IMR-90 (cell line): ENCODE data around the gene CDCP2. TPM values are rescaled to one million over a fixed set of nuclear protein-coding genes. Genes with fewer than 3 reads are reported as not detected.

Source experiments
- ATAC-seq: fragments of 200-7000 bp; cut with Tn5 transposase; 2 replicates; pipeline ENCODE4 v1.9.1; 2020; ENCODE audit warnings: low read depth, mild to moderate bottlenecking, moderate library complexity
- BruUV-seq: library from RNA; stranded (reverse); fragments of 400-500 nt; replicated peaks from 2 replicates; lab custom pipeline; 2021; lab: Mats Ljungman, UMichigan
- CTCF ChIA-PET: fragments of 300-600 bp; formaldehyde crosslinking; extraction: SDS; loops from one replicate; lab custom pipeline; 2021; ENCODE audit warnings: antibody characterized with exemption; lab: Yijun Ruan, JAX
- POLR2A ChIA-PET: fragments of 300-600 bp; sonication (Branson Sonifier 250); formaldehyde crosslinking; loops from one replicate; lab custom pipeline; 2022; ENCODE audit warnings: antibody characterized with exemption; ENCODE audit not compliant: unreplicated experiment; lab: Charles Lee
- DNase-seq: peaks from one replicate; pipeline ENCODE4 v3.0.0; 2013
- H2AFZ ChIP-seq: replicated peaks from 2 replicates; pipeline ENCODE3; 2013; ENCODE audit warnings: low read length, mild to moderate bottlenecking; ENCODE audit not compliant: poor library complexity
- H2AK5ac ChIP-seq: 2 replicates; pipeline ENCODE4 v1.6.1; 2013; ENCODE audit warnings: low read depth, low read length, inconsistent platforms
- H2AK9ac ChIP-seq: replicated peaks from 2 replicates; pipeline ENCODE3; 2013; ENCODE audit warnings: mild to moderate bottlenecking, low read depth, low read length, moderate library complexity; ENCODE audit not compliant: poor library complexity
- H2BK120ac ChIP-seq: 2 replicates; pipeline ENCODE4 v1.6.1; 2013; ENCODE audit warnings: low read depth, low read length, inconsistent platforms
- H2BK15ac ChIP-seq: 3 replicates; pipeline ENCODE4 v1.6.1; 2013; ENCODE audit warnings: low read depth, low read length, inconsistent platforms
- H2BK20ac ChIP-seq: 2 replicates; pipeline ENCODE4 v1.6.1; 2013; ENCODE audit warnings: low read depth, mild to moderate bottlenecking, inconsistent platforms, low read length, moderate library complexity
- H2BK5ac ChIP-seq: 2 replicates; pipeline ENCODE4 v1.6.1; 2013; ENCODE audit warnings: mild to moderate bottlenecking, low read depth, low read length, inconsistent platforms; ENCODE audit not compliant: poor library complexity, severe bottlenecking
- H3K14ac ChIP-seq: replicated peaks from 2 replicates; pipeline ENCODE4 v1.6.1; 2013; ENCODE audit warnings: low read depth, low read length, inconsistent platforms
- H3K18ac ChIP-seq: 2 replicates; pipeline ENCODE4 v1.6.1; 2013; ENCODE audit warnings: low read depth, low read length, control low read depth
- H3K23ac ChIP-seq: 2 replicates; pipeline ENCODE4 v1.6.1; 2013; ENCODE audit warnings: low read depth, low read length, inconsistent platforms
- H3K27ac ChIP-seq: 2 replicates; pipeline ENCODE4 v1.5.1; 2013; ENCODE audit warnings: mild to moderate bottlenecking, control low read depth, low read length; ENCODE audit not compliant: insufficient read depth
- H3K27me3 ChIP-seq: 2 replicates; pipeline ENCODE4 v1.6.1; 2013; ENCODE audit warnings: low read length; ENCODE audit not compliant: control insufficient read depth, insufficient read depth
- H3K36me3 ChIP-seq: 2 replicates; pipeline ENCODE4 v1.6.1; 2013; ENCODE audit warnings: low read length, mixed read lengths; ENCODE audit not compliant: control insufficient read depth, insufficient read depth
- H3K4ac ChIP-seq: 2 replicates; pipeline ENCODE4 v1.6.1; 2013; ENCODE audit warnings: low read depth, low read length, inconsistent platforms
- H3K4me1 ChIP-seq: 2 replicates; pipeline ENCODE4 v1.6.1; 2013; ENCODE audit warnings: low read length, mixed read lengths; ENCODE audit not compliant: control insufficient read depth, insufficient read depth
- H3K4me2 ChIP-seq: 2 replicates; pipeline ENCODE4 v1.6.1; 2013; ENCODE audit warnings: low read depth, mild to moderate bottlenecking, control low read depth, low read length, moderate library complexity
- H3K4me3 ChIP-seq: 2 replicates; pipeline ENCODE4 v1.5.1; 2013; ENCODE audit warnings: low read depth, mild to moderate bottlenecking, control low read depth, low read length, moderate library complexity; ENCODE audit not compliant: insufficient read depth
- H3K56ac ChIP-seq: 2 replicates; pipeline ENCODE4 v1.6.1; 2013; ENCODE audit warnings: low read length, inconsistent platforms; ENCODE audit not compliant: insufficient read depth; ENCODE audit errors: extremely low read depth
- H3K79me1 ChIP-seq, 2 experiments: 2 replicates each; pipeline ENCODE4 v1.6.1; 2013; ENCODE audit warnings: low read length in 2 of 2, inconsistent platforms in 1 of 2, low read depth in 1 of 2
- H3K9ac ChIP-seq: 2 replicates; pipeline ENCODE4 v1.6.1; 2013; ENCODE audit warnings: low read depth, low read length, control low read depth
- H3K9me1 ChIP-seq: 2 replicates; pipeline ENCODE4 v1.6.1; 2013; ENCODE audit warnings: low read length, inconsistent platforms; ENCODE audit not compliant: insufficient read depth
- H3K9me3 ChIP-seq: 2 replicates; pipeline ENCODE4 v1.6.1; 2013; ENCODE audit warnings: low read length; ENCODE audit not compliant: control insufficient read depth, insufficient read depth
- H4K20me1 ChIP-seq: 2 replicates; pipeline ENCODE4 v1.6.1; 2013; ENCODE audit warnings: low read length, inconsistent platforms; ENCODE audit not compliant: insufficient read depth
- H4K5ac ChIP-seq: 2 replicates; pipeline ENCODE4 v1.6.1; 2013; ENCODE audit warnings: mild to moderate bottlenecking, low read depth, low read length, control low read depth
- H4K8ac ChIP-seq, 2 experiments: 2 replicates each; pipeline ENCODE4 v1.6.1; 2013; ENCODE audit warnings: low read depth in 2 of 2, low read length in 2 of 2, control low read depth in 1 of 2, inconsistent platforms in 1 of 2
- H4K91ac ChIP-seq: 2 replicates; pipeline ENCODE4 v1.6.1; 2013; ENCODE audit warnings: low read depth, low read length, inconsistent platforms; ENCODE audit not compliant: insufficient read depth
- CEBPB ChIP-seq: IDR thresholded peaks from 2 replicates; pipeline ENCODE4 v1.6.1; 2012; ENCODE audit warnings: low read depth, low read length, improper control_type of control experiment
- CHD1 ChIP-seq: IDR thresholded peaks from 2 replicates; pipeline ENCODE4 v1.6.1; 2012; ENCODE audit warnings: low read depth, low read length, improper control_type of control experiment
- CTCF ChIP-seq: conservative IDR thresholded peaks from 2 replicates; pipeline ENCODE4 v1.5.1; 2012; ENCODE audit warnings: mild to moderate bottlenecking, low read depth, low read length, improper control_type of control experiment
- FOS ChIP-seq: fragments of 150-350 bp; IDR thresholded peaks from 2 replicates; pipeline ENCODE4 v1.6.1; 2016; ENCODE audit warnings: low read depth, low read length
- MAFK ChIP-seq: IDR thresholded peaks from 2 replicates; pipeline ENCODE4 v1.6.1; 2012; ENCODE audit warnings: low read depth, low read length, improper control_type of control experiment
- MAZ ChIP-seq: IDR thresholded peaks from 2 replicates; pipeline ENCODE4 v1.6.1; 2012; ENCODE audit warnings: low read depth, mild to moderate bottlenecking, low read length, improper control_type of control experiment, moderate library complexity, borderline replicate concordance
- MXI1 ChIP-seq: IDR thresholded peaks from 2 replicates; pipeline ENCODE4 v1.6.1; 2012; ENCODE audit warnings: low read depth, mild to moderate bottlenecking, low read length, moderate library complexity, borderline replicate concordance
- NFE2L2 ChIP-seq: fragments of 150-350 bp; IDR thresholded peaks from 2 replicates; pipeline ENCODE4 v1.6.1; 2016; ENCODE audit warnings: low read depth, mild to moderate bottlenecking, low read length
- POLR2A ChIP-seq: IDR thresholded peaks from 2 replicates; pipeline ENCODE4 v1.6.1; 2012; ENCODE audit warnings: mild to moderate bottlenecking, low read depth, low read length
- RAD21 ChIP-seq: IDR thresholded peaks from 2 replicates; pipeline ENCODE4 v1.6.1; 2012; ENCODE audit warnings: low read length, improper control_type of control experiment
- RCOR1 ChIP-seq: IDR thresholded peaks from 2 replicates; pipeline ENCODE4 v1.6.1; 2012; ENCODE audit warnings: mild to moderate bottlenecking, low read length, improper control_type of control experiment; ENCODE audit not compliant: insufficient replicate concordance
- RFX5 ChIP-seq: IDR thresholded peaks from 2 replicates; pipeline ENCODE4 v1.8.0; 2012; ENCODE audit warnings: low read depth, mild to moderate bottlenecking, low read length, moderate library complexity
- SMC3 ChIP-seq: fragments of 150-350 bp; IDR thresholded peaks from 2 replicates; pipeline ENCODE4 v1.6.1; 2016; ENCODE audit warnings: low read depth, mild to moderate bottlenecking, antibody characterized with exemption, low read length, moderate library complexity
- USF2 ChIP-seq: fragments of 150-350 bp; IDR thresholded peaks from 2 replicates; pipeline ENCODE4 v1.6.1; 2017; ENCODE audit warnings: mild to moderate bottlenecking, antibody characterized with exemption, low read length, low read depth
- WGBS, 2 experiments: methylation state at CpG; one replicate each; pipeline versions ENCODE4 v1.1.5 to v1.1.7; 2013; ENCODE audit warnings: missing lambda C conversion rate in 2 of 2; ENCODE audit not compliant: insufficient read length in 1 of 2; ENCODE audit errors: extremely low coverage in 2 of 2; 5-methylcytosine and 5-hydroxymethylcytosine counted together
- dilution Hi-C: fragments of 300-500 bp; cut with HindIII; formaldehyde crosslinking; loops from one replicate; pipeline ENCODE4 v1.14.3; 2018; ENCODE audit warnings: low sequenced_read_pairs; ENCODE audit not compliant: unreplicated experiment
- in situ Hi-C: fragments of 300-500 bp; cut with MboI; formaldehyde crosslinking; loops from 3 replicates; pipeline ENCODE4 v1.14.3; 2019; ENCODE audit warnings: low sequenced_read_pairs, inconsistent platforms, mixed read lengths
- intact Hi-C: fragments of 100-400 bp; cut with micrococcal nuclease; formaldehyde crosslinking; loops from 2 replicates; pipeline ENCODE4 v1.10.0; 2022
- polyA plus RNA-seq, 3 experiments: library from polyadenylated mRNA; depleted of rRNA; stranded (reverse); fragments of >200 nt; gene quantifications; 2 replicates each; pipeline ENCODE4 v1.2.3, GENCODE V29; 2012; ENCODE audit warnings: low replicate concordance in 1 of 3
- total RNA-seq: library from RNA; depleted of rRNA; stranded (reverse); fragments of >200 nt; gene quantifications from 2 replicates; pipeline ENCODE4 v1.2.3, GENCODE V29; 2012
- TF ChIP-seq, protein P1 (sequence below): fragments of 150-350 bp; IDR thresholded peaks from 2 replicates; pipeline ENCODE4 v1.6.1; 2016; ENCODE audit warnings: low read depth, mild to moderate bottlenecking, low read length, moderate library complexity, borderline replicate concordance

CDCP2 gene
- total and polyA plus RNA-seq, 2 of the 4 experiments (the other 2 are of a cell fraction), result not detected

- CTCF ChIA-PET, result interaction anchor here (0.7 to 1.4 kb wide), 2 partner anchors 14 to 776 kb away, joined by 3 read pairs; no protein-coding TSS in a partner anchor
- TF ChIP-seq RAD21, result no peak
- TF ChIP-seq MAZ, result no peak
- no peak for TF ChIP-seq CHD1
- no peak for TF ChIP-seq CTCF
- no peak for TF ChIP-seq CEBPB
- no peak for TF ChIP-seq POLR2A
- TF ChIP-seq USF2, result no peak
- TF ChIP-seq RFX5, result no peak
- TF ChIP-seq FOS, result no peak
- no peak for TF ChIP-seq MAFK
- no peak for TF ChIP-seq SMC3
- TF ChIP-seq RCOR1, result no peak
- TF ChIP-seq NFE2L2, result no peak
- TF ChIP-seq MXI1, result no peak
- TF ChIP-seq, protein P1, sequence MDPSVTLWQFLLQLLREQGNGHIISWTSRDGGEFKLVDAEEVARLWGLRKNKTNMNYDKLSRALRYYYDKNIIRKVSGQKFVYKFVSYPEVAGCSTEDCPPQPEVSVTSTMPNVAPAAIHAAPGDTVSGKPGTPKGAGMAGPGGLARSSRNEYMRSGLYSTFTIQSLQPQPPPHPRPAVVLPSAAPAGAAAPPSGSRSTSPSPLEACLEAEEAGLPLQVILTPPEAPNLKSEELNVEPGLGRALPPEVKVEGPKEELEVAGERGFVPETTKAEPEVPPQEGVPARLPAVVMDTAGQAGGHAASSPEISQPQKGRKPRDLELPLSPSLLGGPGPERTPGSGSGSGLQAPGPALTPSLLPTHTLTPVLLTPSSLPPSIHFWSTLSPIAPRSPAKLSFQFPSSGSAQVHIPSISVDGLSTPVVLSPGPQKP, result no peak
- no peak overlapping the region for H2BK120ac ChIP-seq
- peaks cover 4% of the 10 kb centered on the region; the same call in 1 of the 2 replicates for H3K4me1 ChIP-seq
- POLR2A ChIA-PET, result interaction anchor here (0.6 kb wide), 1 partner anchor 374 kb away, joined by 4 read pairs; no protein-coding TSS in a partner anchor
- no peak overlapping the region for H4K91ac ChIP-seq
- ATAC-seq (no peak), DNase-seq (no peak)
- no peak overlapping the region for H3K4me3 ChIP-seq
- H3K9ac ChIP-seq, result no peak overlapping the region
- no peak overlapping the region for H2AFZ ChIP-seq
- H3K27me3 ChIP-seq, result no peaks in the 10 kb centered on the region; the same call in 1 of the 2 replicates
- H3K9me1 ChIP-seq, result peaks cover 5% of the 10 kb centered on the region
- BruUV-seq, result no TSS peak
- H3K14ac ChIP-seq, result no peak overlapping the region
- H3K56ac ChIP-seq, result no peak overlapping the region
- no peaks in the 10 kb centered on the region for H3K36me3 ChIP-seq
- in situ Hi-C loops, result no loop called here
- no peak overlapping the region for H4K5ac ChIP-seq
- dilution Hi-C loops, result no loop called here
- no peaks in the 10 kb centered on the region for H4K20me1 ChIP-seq
- no peak overlapping the region for H2BK20ac ChIP-seq
- H2AK9ac ChIP-seq, result no peak overlapping the region
- H2AK5ac ChIP-seq, result no peak overlapping the region
- no peak overlapping the region for H2BK5ac ChIP-seq
- no peak overlapping the region for H3K18ac ChIP-seq
- no peak overlapping the region for H3K23ac ChIP-seq
- H3K79me1 ChIP-seq, result no peaks in the 10 kb centered on the region
- intact Hi-C loops, result no loop called here
- H3K27ac ChIP-seq, result no peak overlapping the region
- H3K4me2 ChIP-seq, result no peak overlapping the region
- H2BK15ac ChIP-seq, result no peak overlapping the region
- no peaks in the 10 kb centered on the region for H3K9me3 ChIP-seq
- no CpG with 5 or more reads among the region's 5 CpGs for WGBS, 2 experiments
- H4K8ac ChIP-seq, result no peak overlapping the region
- no peak overlapping the region for H3K4ac ChIP-seq
These were observed 40.0 kb downstream of the CDCP2 start for GRCh38 chr1:54112705-54113368.
